HCT116 (cell line): ENCODE measurements around the gene PLOD1. TPM values are rescaled to one million over a fixed set of nuclear protein-coding genes. Genes with fewer than 3 reads are reported as not detected.
A peak's percentile ranks its signal among the peaks of the same experiment; 100 is the strongest.

Experiments
- ATAC-seq: fragments of 200-7000 bp; cut with Tn5 transposase; 2 replicates; pipeline ENCODE4 v1.9.1; 2020; ENCODE audit warnings: mild to moderate bottlenecking, moderate library complexity
- BruUV-seq: library from RNA; stranded (reverse); fragments of 400-500 nt; replicated peaks from 2 replicates; lab custom pipeline; 2021; lab: Mats Ljungman, UMichigan
- CTCF ChIA-PET: fragments of 300-600 bp; sonication (Branson Sonifier 250); formaldehyde crosslinking; loops from one replicate; lab custom pipeline; 2021; ENCODE audit warnings: antibody characterized with exemption; lab: Charles Lee
- POLR2A ChIA-PET: fragments of 300-600, 350-600 bp; sonication (Branson Sonifier 250); formaldehyde crosslinking; loops from one replicate; lab custom pipeline; 2021; ENCODE audit warnings: antibody characterized with exemption; lab: Charles Lee
- RAD21 ChIA-PET, 2 experiments: fragments of 300-600 bp; sonication (Branson Sonifier 250); formaldehyde crosslinking; loops; one replicate each; lab custom pipeline; 2023; ENCODE audit warnings: low total read pairs in 2 of 2; ENCODE audit not compliant: uncharacterized antibody in 2 of 2, unreplicated experiment in 2 of 2, low non-redundant PET in 1 of 2; lab: Charles Lee
- DNase-seq: peaks from one replicate; pipeline ENCODE4 v3.0.0-alpha.2; 2010; ENCODE audit warnings: low read depth, low spot score
- H2AFZ ChIP-seq: fragments of 200-600 bp; shearing (Covaris generic), sonication (generic); 2 replicates; pipeline ENCODE4 v1.6.1; 2017; ENCODE audit warnings: low read depth, mixed run types, mixed read lengths, antibody characterized with exemption, low read length; ENCODE audit not compliant: poor library complexity, severe bottlenecking
- H3K27ac ChIP-seq: 2 replicates; pipeline ENCODE4 v1.5.1; 2012; ENCODE audit warnings: low read depth, low read length
- H3K27me3 ChIP-seq: fragments of 200-600 bp; sonication (generic); 2 replicates; pipeline ENCODE4 v1.6.1; 2016; ENCODE audit warnings: mixed run types, low read length, mixed read lengths; ENCODE audit not compliant: insufficient read depth
- H3K36me3 ChIP-seq, 2 experiments: fragments of 200-500 bp in 1 of 2; fragments of 200-600 bp in 1 of 2; sonication (Bioruptor generic) in 1 of 2; sonication (generic) in 1 of 2; 2 replicates each; pipeline versions ENCODE4 v1.5.1 to v1.6.1; 2014 to 2016; ENCODE audit warnings: low read length in 2 of 2, inconsistent platforms in 1 of 2, mixed read lengths in 1 of 2, mixed run types in 1 of 2; ENCODE audit not compliant: insufficient read depth in 2 of 2, control insufficient read depth in 1 of 2
- H3K4me1 ChIP-seq, 2 experiments: fragments of 200-600 bp in 1 of 2; sonication (generic) in 1 of 2; 2 replicates each; pipeline versions ENCODE4 v1.5.1 to v1.6.1; 2012 to 2017; ENCODE audit warnings: low read length in 2 of 2, inconsistent platforms in 1 of 2, mild to moderate bottlenecking in 1 of 2, mixed read lengths in 1 of 2, mixed run types in 1 of 2, moderate library complexity in 1 of 2; ENCODE audit not compliant: insufficient read depth in 2 of 2, control insufficient read depth in 1 of 2
- H3K4me2 ChIP-seq: fragments of 200-600 bp; sonication (generic); 2 replicates; pipeline ENCODE4 v1.6.1; 2017; ENCODE audit warnings: mixed run types, low read length, mixed read lengths
- H3K4me3 ChIP-seq, 2 experiments: fragments of 200-600 bp in 1 of 2; sonication (generic) in 1 of 2; replicated peaks in 1 of 2; 2 replicates each; pipeline ENCODE4 v1.5.1; 2011 to 2016; ENCODE audit warnings: low read length in 2 of 2, control low read depth in 1 of 2, low read depth in 1 of 2, mild to moderate bottlenecking in 1 of 2, mixed read lengths in 1 of 2, mixed run types in 1 of 2
- H3K79me2 ChIP-seq: fragments of 200-600 bp; sonication (generic); 2 replicates; pipeline ENCODE4 v1.6.1; 2017; ENCODE audit warnings: mild to moderate bottlenecking, mixed run types, low read length, moderate library complexity, mixed read lengths; ENCODE audit not compliant: insufficient read depth
- H3K9ac ChIP-seq: fragments of 200-600 bp; sonication (generic); 2 replicates; pipeline ENCODE4 v1.6.1; 2016; ENCODE audit warnings: low read length, mixed read lengths
- H3K9me2 ChIP-seq: fragments of 200-600 bp; sonication (generic), shearing (Covaris generic); 2 replicates; pipeline ENCODE4 v1.6.1; 2017; ENCODE audit warnings: mixed run types, mild to moderate bottlenecking, moderate library complexity; ENCODE audit not compliant: insufficient read depth
- H3K9me3 ChIP-seq, 2 experiments: fragments of 200-500 bp in 1 of 2; fragments of 200-600 bp in 1 of 2; sonication (Bioruptor generic) in 1 of 2; sonication (generic) in 1 of 2; 2 replicates each; pipeline ENCODE4 v1.6.1; 2014 to 2017; ENCODE audit warnings: low read length in 2 of 2, mixed read lengths in 2 of 2, inconsistent platforms in 1 of 2, low read depth in 1 of 2, mild to moderate bottlenecking in 1 of 2, mixed run types in 1 of 2, moderate library complexity in 1 of 2; ENCODE audit not compliant: control insufficient read depth in 1 of 2, insufficient read depth in 1 of 2
- H4K20me1 ChIP-seq: fragments of 200-600 bp; sonication (generic), shearing (Covaris generic); 2 replicates; pipeline ENCODE4 v1.6.1; 2017; ENCODE audit warnings: mixed run types, mild to moderate bottlenecking, moderate library complexity; ENCODE audit not compliant: insufficient read depth
- CBX3 ChIP-seq: IDR thresholded peaks from 2 replicates; pipeline ENCODE4 v1.6.1; 2012; ENCODE audit warnings: low read depth
- CTCF ChIP-seq, 3 experiments: fragments of 200-600 bp in 1 of 3; sonication (generic) in 1 of 3; IDR thresholded peaks in 2 of 3; conservative IDR thresholded peaks in 1 of 3; 2 replicates each; pipeline ENCODE4 v1.5.1; 2012 to 2017; ENCODE audit warnings: low read depth in 2 of 3, low read length in 2 of 3, antibody characterized with exemption in 1 of 3, borderline replicate concordance in 1 of 3, control low read depth in 1 of 3, mild to moderate bottlenecking in 1 of 3, mixed read lengths in 1 of 3, mixed run types in 1 of 3, moderate library complexity in 1 of 3; ENCODE audit not compliant: insufficient read depth in 1 of 3
- ELF1 ChIP-seq: IDR thresholded peaks from 2 replicates; pipeline ENCODE4 v1.6.1; 2012; ENCODE audit warnings: low read depth, borderline replicate concordance
- RAD21 ChIP-seq: IDR thresholded peaks from 2 replicates; pipeline ENCODE4 v1.6.1; 2012; ENCODE audit warnings: low read depth, mild to moderate bottlenecking
- ZFX ChIP-seq: fragments of 450-650 bp; IDR thresholded peaks from 2 replicates; pipeline ENCODE4 v1.6.1; 2017
- ZNF274 ChIP-seq: fragments of 200-500 bp; sonication (Bioruptor generic); IDR thresholded peaks from 2 replicates; pipeline ENCODE4 v1.6.1; 2014; ENCODE audit warnings: mild to moderate bottlenecking, low read depth, low read length, inconsistent platforms
- intact Hi-C: fragments of 100-400 bp; cut with micrococcal nuclease; formaldehyde crosslinking; loops from 2 replicates; pipeline ENCODE4 v1.10.0; 2022
- total RNA-seq: library from RNA; stranded (reverse); gene quantifications from one replicate; pipeline ENCODE4 v1.2.1, GENCODE V29; 2021; ENCODE audit not compliant: unreplicated experiment

PLOD1 gene
- total RNA-seq, 1 experiment from 2014 or later, result 175 TPM

- Histone ChIP-seq H2AFZ (no peak overlapping the region), H3K4me1 (peaks cover 0 to 27% of the 10 kb centered on the region in 2 experiments; a peak in 2 of 4 replicates), H3K4me3 (no peak overlapping the region), H3K9me3 (no peaks in the 10 kb centered on the region), H3K9ac (no peak overlapping the region), H3K36me3 (peaks cover 4 to 12% of the 10 kb centered on the region in 2 experiments; a peak in 2 of 4 replicates), H3K27me3 (no peaks in the 10 kb centered on the region), H3K4me2 (no peak overlapping the region), H3K79me2 (peaks cover 10% of the 10 kb centered on the region; the same call in 1 of the 2 replicates), H3K9me2 (no peaks in the 10 kb centered on the region), H3K27ac (no peak overlapping the region), H4K20me1 (no peaks in the 10 kb centered on the region)
- ChIA-PET RAD21 (no interaction called here), POLR2A (interaction anchor here (0.7 to 1.1 kb wide), 2 partner anchors 24 to 108 kb away, joined by 4 to 5 read pairs; no protein-coding TSS in a partner anchor), CTCF (no interaction called here)
- ATAC-seq (no peak), DNase-seq (no peak)
- no peak for TF ChIP-seq CTCF (IDR thresholded peaks at IDR 0.05 in 2 of 3, conservative IDR thresholded peaks at IDR 0.05 in 1 of 3; ENCODE audit: borderline replicate concordance in 1 of 3, insufficient read depth in 1 of 3, low read depth in 2 of 3, low read length in 2 of 3)
- TF ChIP-seq ZFX, result no peak
- TF ChIP-seq ELF1, result no peak
- TF ChIP-seq ZNF274, result no peak
- no peak for TF ChIP-seq CBX3
- intact Hi-C loops, result no loop called here
- BruUV-seq, result no TSS peak
These were observed 81.7 kb downstream of the PLOD1 start for GRCh38 chr1:12016182-12016581.

- DNase-seq, result no peak
- peak; percentile 19 for ATAC-seq
- H3K27ac ChIP-seq, result peak overlapping the region; percentile 73
- no peaks in the 10 kb centered on the region for H3K9me3 ChIP-seq
- POLR2A ChIA-PET, result interaction anchor here (1.0 to 4.2 kb wide), 5 partner anchors 25 to 111 kb away, joined by 3 to 70 read pairs (median 6); partner anchors contain the start of genes MFN2 and PLOD1
- H3K79me2 ChIP-seq, result peaks cover 16% of the 10 kb centered on the region; the same call in 1 of the 2 replicates
- intact Hi-C loops, result no loop called here
- H3K9me2 ChIP-seq, result no peaks in the 10 kb centered on the region
- no peak for TF ChIP-seq RAD21
- peaks cover 0 to 17% of the 10 kb centered on the region in 2 experiments; a peak in 2 of 4 replicates for H3K4me1 ChIP-seq
- H2AFZ ChIP-seq, result no peak overlapping the region
- H3K36me3 ChIP-seq, result peaks cover 3 to 8% of the 10 kb centered on the region in 2 experiments; a peak in 3 of 4 replicates
- RAD21 ChIA-PET, result no interaction called here
- CTCF ChIA-PET, result interaction anchor here (1.0 to 1.9 kb wide), 3 partner anchors 11 to 112 kb away, joined by 3 to 5 read pairs (median 3); no protein-coding TSS in a partner anchor
- H3K27me3 ChIP-seq, result no peaks in the 10 kb centered on the region
- H3K9ac ChIP-seq, result peak overlapping the region; percentile 85
- H3K4me3 ChIP-seq, result peak overlapping the region; percentile 91 to 95
- H4K20me1 ChIP-seq, result no peaks in the 10 kb centered on the region
- peak overlapping the region; percentile 90 for H3K4me2 ChIP-seq
- BruUV-seq, result TSS peak; percentile 66
These were observed 85.5 kb downstream of the PLOD1 start for GRCh38 chr1:12019858-12020509.
